A549 treated with AZD9567 at 1 μM for 4 hours (cell line): Measurements from ENCODE around the gene PIPOX. TPM values are rescaled to one million over a fixed set of nuclear protein-coding genes. Genes with fewer than 3 reads are reported as not detected.

ENCODE experiments used
- total RNA-seq: library from RNA; stranded (reverse); fragments of 200-300 nt; extraction: Qiagen RNA extraction; gene quantifications from 5 replicates; pipeline ENCODE4 v1.2.3, GENCODE V29; 2022; ENCODE audit not compliant: insufficient read depth

The PIPOX gene
- 0.15 to 0.26 TPM (median 0.22 TPM) in 3 of 5 replicates, not detected in the others for total RNA-seq

GRCh38 chr17:29042679-29043538, at the start of gene PIPOX:
Gene PIPOX (plus strand): TSS chr17:29043141. CDS start chr17:29043226, 85 bp downstream.

GRCh38 chr17:29005936-29006511, 36.9 kb upstream of the PIPOX start, which contains the start of gene SEZ6:
Gene SEZ6 (minus strand): TSS chr17:29006033. CDS start chr17:29005869, 164 bp downstream.

Other genes starting within 250 kb of the PIPOX start
- 33.2 to 37.0 TPM (median 33.6 TPM) in 5 replicates for gene FAM222B, start 200.4 kb upstream of the PIPOX start, total RNA-seq
- gene ERAL1, start 188.1 kb upstream of the PIPOX start, total RNA-seq = 81.5 to 89.7 TPM (median 85.7 TPM) in 5 replicates
- 79.9 to 87.3 TPM (median 83.6 TPM) in 5 replicates for gene FLOT2, start 145.4 kb upstream of the PIPOX start, total RNA-seq
- gene DHRS13, start 140.1 kb upstream of the PIPOX start, total RNA-seq = 6.2 to 6.8 TPM (median 6.3 TPM) in 4 of 5 replicates, not detected in the other
- 30.5 to 32.4 TPM (median 31.5 TPM) in 5 replicates for gene PHF12, start 91.6 kb upstream of the PIPOX start, total RNA-seq
- 0.05 TPM in 1 of 5 replicates, not detected in the others for gene SEZ6, start 37.1 kb upstream of the PIPOX start, total RNA-seq
- gene MYO18A, start 137.3 kb downstream of the PIPOX start, total RNA-seq = 21.9 to 29.7 TPM (median 24.5 TPM) in 5 replicates
- not detected in 5 replicates for gene CRYBA1, start 203.7 kb downstream of the PIPOX start, total RNA-seq